HepG2 (cell line): ENCODE results near the gene UNG. TPM values are rescaled to one million over a fixed set of nuclear protein-coding genes. Genes with fewer than 3 reads are reported as not detected.

Experiments
- ATF7 ChIP-seq, 2 experiments: fragments of 450-650 bp in 1 of 2; sonication (generic) in 1 of 2; formaldehyde crosslinking in 1 of 2; IDR thresholded peaks; 2 replicates each; pipeline versions ENCODE4 v1.4.0 to v1.6.1; 2016 to 2020; ENCODE audit warnings: antibody characterized with exemption in 1 of 2, mild to moderate bottlenecking in 1 of 2, missing genetic modification reagents in 1 of 2
- EP300 ChIP-seq, 3 experiments: sonication (generic) in 1 of 3; formaldehyde crosslinking in 1 of 3; IDR thresholded peaks; 2 replicates each; pipeline versions ENCODE4 v1.5.1 to v1.6.1; 2011 to 2020; ENCODE audit warnings: low read depth in 2 of 3, low read length in 2 of 3, borderline replicate concordance in 1 of 3, improper control_type of control experiment in 1 of 3, mild to moderate bottlenecking in 1 of 3, missing genetic modification reagents in 1 of 3, moderate library complexity in 1 of 3
- HCFC1 ChIP-seq: fragments of 150-350 bp; IDR thresholded peaks from 2 replicates; pipeline ENCODE4 v1.6.1; 2014; ENCODE audit warnings: low read depth, low read length
- HOXD1 ChIP-seq: sonication (generic); formaldehyde crosslinking; IDR thresholded peaks from 2 replicates; pipeline ENCODE4 v1.5.0; 2020; ENCODE audit warnings: missing genetic modification reagents
- KLF16 ChIP-seq, 2 experiments: sonication (generic) in 1 of 2; formaldehyde crosslinking in 1 of 2; IDR thresholded peaks; 2 replicates each; pipeline versions ENCODE4 v1.6.1 to v1.8.0; 2016 to 2023; ENCODE audit warnings: missing genetic modification reagents in 2 of 2, missing compliant biosample characterization in 1 of 2
- MAZ ChIP-seq, 2 experiments: sonication (generic) in 1 of 2; formaldehyde crosslinking in 1 of 2; IDR thresholded peaks; 2 replicates each; pipeline versions ENCODE4 v1.5.0 to v1.6.1; 2012 to 2020; ENCODE audit warnings: low read depth in 2 of 2, mild to moderate bottlenecking in 2 of 2, borderline replicate concordance in 1 of 2, improper control_type of control experiment in 1 of 2, low read length in 1 of 2, missing genetic modification reagents in 1 of 2, moderate library complexity in 1 of 2
- MEIS2 ChIP-seq: sonication (generic); formaldehyde crosslinking; IDR thresholded peaks from 2 replicates; pipeline ENCODE4 v1.9.0; 2021; ENCODE audit warnings: mild to moderate bottlenecking, missing genetic modification reagents
- MIER2 ChIP-seq: IDR thresholded peaks from 2 replicates; pipeline ENCODE4 v1.6.1; 2016; ENCODE audit warnings: missing biosample characterization, missing genetic modification reagents
- MTF1 ChIP-seq: sonication (generic); formaldehyde crosslinking; IDR thresholded peaks from 2 replicates; pipeline ENCODE4 v1.5.0; 2020; ENCODE audit warnings: missing genetic modification reagents
- PHF8 ChIP-seq: sonication (generic); formaldehyde crosslinking; IDR thresholded peaks from 2 replicates; pipeline ENCODE4 v1.5.0; 2020; ENCODE audit warnings: missing genetic modification reagents
- TP53 ChIP-seq: sonication (generic); formaldehyde crosslinking; conservative IDR thresholded peaks from 2 replicates; pipeline ENCODE4 v1.4.0; 2020; ENCODE audit warnings: missing genetic modification reagents
- XBP1 ChIP-seq: sonication (generic); formaldehyde crosslinking; IDR thresholded peaks from 2 replicates; pipeline ENCODE4 v1.5.0; 2020; ENCODE audit warnings: missing genetic modification reagents
- ZNF256 ChIP-seq: sonication (generic); formaldehyde crosslinking; conservative IDR thresholded peaks from 2 replicates; pipeline ENCODE4 v1.4.0; 2020; ENCODE audit warnings: missing genetic modification reagents
- ZNF326 ChIP-seq: sonication (generic); formaldehyde crosslinking; IDR thresholded peaks from 2 replicates; pipeline ENCODE4 v1.4.0; 2020; ENCODE audit warnings: missing genetic modification reagents, borderline replicate concordance
- ZNF720 ChIP-seq: sonication (generic); formaldehyde crosslinking; IDR thresholded peaks from 2 replicates; pipeline ENCODE4 v1.4.0; 2020; ENCODE audit warnings: missing genetic modification reagents
- ZNF749 ChIP-seq: sonication (generic); formaldehyde crosslinking; IDR thresholded peaks from 2 replicates; pipeline ENCODE4 v1.8.0; 2022; ENCODE audit warnings: mild to moderate bottlenecking, missing genetic modification reagents, moderate library complexity, borderline replicate concordance
- ZNF766 ChIP-seq: sonication (generic); formaldehyde crosslinking; IDR thresholded peaks from 2 replicates; pipeline ENCODE4 v1.5.0; 2020; ENCODE audit warnings: missing genetic modification reagents, borderline replicate concordance
- polyA plus RNA-seq, 8 experiments: library from polyadenylated mRNA; depleted of rRNA in 3 of 8; stranded (reverse) in 7 of 8; unstranded in 1 of 8; fragments of >200 nt; fragmentation: Illumina TruSeq in 4 of 8; extraction: Trizol in 4 of 8; gene quantifications; 2 replicates each; pipeline versions ENCODE4 v1.2.1 to v1.2.3, GENCODE V29; 2011 to 2016; ENCODE audit warnings: low read depth in 4 of 8, missing spikeins in 1 of 8, mixed read lengths in 1 of 8; ENCODE audit not compliant: insufficient read depth in 1 of 8
- total RNA-seq, 5 experiments: library from RNA; depleted of rRNA; stranded (reverse); fragments of >200 nt; fragmentation: Illumina TruSeq; extraction: Trizol; gene quantifications; 2 replicates each; pipeline ENCODE4 v1.2.3, GENCODE V29; 2016; ENCODE audit warnings: low read depth in 1 of 5
- TF ChIP-seq, protein P1 (sequence below): sonication (generic); formaldehyde crosslinking; IDR thresholded peaks from 2 replicates; pipeline ENCODE4 v1.8.1; 2022; ENCODE audit warnings: low read depth, mild to moderate bottlenecking, missing genetic modification reagents
- TF ChIP-seq, protein P2 (sequence below): sonication (generic); formaldehyde crosslinking; IDR thresholded peaks from 2 replicates; pipeline ENCODE4 v1.8.1; 2022; ENCODE audit warnings: mild to moderate bottlenecking, missing genetic modification reagents
- TF ChIP-seq, protein P3 (sequence below): sonication (generic); formaldehyde crosslinking; IDR thresholded peaks from 2 replicates; pipeline ENCODE4 v1.5.0; 2020; ENCODE audit warnings: mild to moderate bottlenecking, missing genetic modification reagents

The UNG gene
- total and polyA plus RNA-seq, 2 of the 13 experiments (the other 11 are each of a cell fraction or from before 2014, with no cell fraction given), result 23.3 to 114 TPM

DNA sequence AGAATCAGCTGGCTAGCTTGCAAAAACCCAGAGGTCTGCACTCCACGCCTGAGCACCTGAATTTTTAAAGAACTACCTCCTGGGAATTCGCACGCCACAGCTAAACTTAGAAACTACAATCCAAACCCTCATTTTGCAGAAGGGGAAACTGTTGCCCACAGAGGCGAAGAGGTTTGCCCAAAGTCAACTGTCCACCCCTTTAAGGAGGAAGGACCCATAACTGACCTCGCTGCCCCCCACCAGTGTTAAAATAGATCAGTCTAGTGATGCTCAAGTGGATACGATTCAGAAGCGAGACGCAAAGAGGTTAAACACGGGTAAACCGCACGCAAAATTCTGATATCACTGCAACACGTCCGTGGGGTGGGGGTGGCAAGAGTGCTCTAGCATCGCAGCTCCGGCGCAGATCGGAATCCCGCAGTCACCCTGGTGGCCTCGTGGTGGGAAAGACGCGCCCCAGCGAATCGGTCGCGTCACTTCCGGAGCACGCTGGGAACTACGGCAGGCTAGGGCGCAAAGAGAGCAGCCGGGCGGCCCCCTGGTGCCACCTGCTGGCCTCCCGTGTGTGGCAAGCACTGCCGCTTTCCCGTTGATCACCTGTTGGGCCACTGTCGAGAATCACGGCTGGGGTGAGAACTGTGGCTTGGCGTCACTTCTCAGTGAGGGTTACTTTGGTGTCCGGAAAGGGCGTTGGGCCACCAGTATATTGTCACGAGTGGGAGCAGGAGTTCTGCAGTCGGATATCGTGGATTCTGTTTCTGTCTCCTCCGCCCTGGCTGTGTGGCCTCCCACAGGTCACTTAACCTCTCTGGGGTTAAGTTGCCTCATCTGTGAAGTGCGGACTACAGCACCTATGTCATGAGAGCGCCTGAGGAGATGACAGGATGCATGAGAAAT is 4.1 kb upstream of the UNG start, which contains the start of gene ALKBH2 (continued):
- no peak for TF ChIP-seq ZNF720 (CRISPR knock-in tag)
- TF ChIP-seq, protein P1, sequence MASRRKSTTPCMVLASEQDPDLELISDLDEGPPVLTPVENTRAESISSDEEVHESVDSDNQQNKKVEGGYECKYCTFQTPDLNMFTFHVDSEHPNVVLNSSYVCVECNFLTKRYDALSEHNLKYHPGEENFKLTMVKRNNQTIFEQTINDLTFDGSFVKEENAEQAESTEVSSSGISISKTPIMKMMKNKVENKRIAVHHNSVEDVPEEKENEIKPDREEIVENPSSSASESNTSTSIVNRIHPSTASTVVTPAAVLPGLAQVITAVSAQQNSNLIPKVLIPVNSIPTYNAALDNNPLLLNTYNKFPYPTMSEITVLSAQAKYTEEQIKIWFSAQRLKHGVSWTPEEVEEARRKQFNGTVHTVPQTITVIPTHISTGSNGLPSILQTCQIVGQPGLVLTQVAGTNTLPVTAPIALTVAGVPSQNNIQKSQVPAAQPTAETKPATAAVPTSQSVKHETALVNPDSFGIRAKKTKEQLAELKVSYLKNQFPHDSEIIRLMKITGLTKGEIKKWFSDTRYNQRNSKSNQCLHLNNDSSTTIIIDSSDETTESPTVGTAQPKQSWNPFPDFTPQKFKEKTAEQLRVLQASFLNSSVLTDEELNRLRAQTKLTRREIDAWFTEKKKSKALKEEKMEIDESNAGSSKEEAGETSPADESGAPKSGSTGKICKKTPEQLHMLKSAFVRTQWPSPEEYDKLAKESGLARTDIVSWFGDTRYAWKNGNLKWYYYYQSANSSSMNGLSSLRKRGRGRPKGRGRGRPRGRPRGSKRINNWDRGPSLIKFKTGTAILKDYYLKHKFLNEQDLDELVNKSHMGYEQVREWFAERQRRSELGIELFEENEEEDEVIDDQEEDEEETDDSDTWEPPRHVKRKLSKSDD (CRISPR knock-in tag), result peak; percentile 96
- peak; percentile 66; the same call in 1 of the 2 replicates for TF ChIP-seq MIER2
- peak; percentile 50; the same call in 1 of the 2 replicates for TF ChIP-seq HCFC1
- TF ChIP-seq ZNF256 (CRISPR knock-in tag), result peak; percentile 54; the same call in 1 of the 2 replicates
- TF ChIP-seq ATF7 (IDR thresholded peaks at IDR 0.05), result no peak
- peak; percentile 79 for TF ChIP-seq ATF7 (CRISPR knock-in tag; IDR thresholded peaks at IDR 0.05)
- no peak for TF ChIP-seq XBP1 (CRISPR knock-in tag)
- peak; percentile 72 for TF ChIP-seq PHF8 (CRISPR knock-in tag)
- TF ChIP-seq EP300 (IDR thresholded peaks at IDR 0.05; ENCODE audit: low read depth in 2 of 2, low read length in 2 of 2), result no peak; a peak in 1 of 4 replicates
- peak; percentile 47; the same call in 1 of the 2 replicates for TF ChIP-seq EP300 (CRISPR knock-in tag; IDR thresholded peaks at IDR 0.05; ENCODE audit: borderline replicate concordance)
- TF ChIP-seq HOXD1 (CRISPR knock-in tag), result peak; percentile 70; the same call in 1 of the 2 replicates
- peak in 1 of 2 experiments; percentile 97; a peak in 2 of 4 replicates for TF ChIP-seq KLF16 (CRISPR knock-in tag; IDR thresholded peaks at IDR 0.05)
- TF ChIP-seq, protein P2, sequence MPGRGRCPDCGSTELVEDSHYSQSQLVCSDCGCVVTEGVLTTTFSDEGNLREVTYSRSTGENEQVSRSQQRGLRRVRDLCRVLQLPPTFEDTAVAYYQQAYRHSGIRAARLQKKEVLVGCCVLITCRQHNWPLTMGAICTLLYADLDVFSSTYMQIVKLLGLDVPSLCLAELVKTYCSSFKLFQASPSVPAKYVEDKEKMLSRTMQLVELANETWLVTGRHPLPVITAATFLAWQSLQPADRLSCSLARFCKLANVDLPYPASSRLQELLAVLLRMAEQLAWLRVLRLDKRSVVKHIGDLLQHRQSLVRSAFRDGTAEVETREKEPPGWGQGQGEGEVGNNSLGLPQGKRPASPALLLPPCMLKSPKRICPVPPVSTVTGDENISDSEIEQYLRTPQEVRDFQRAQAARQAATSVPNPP (CRISPR knock-in tag), result peak; percentile 87; the same call in 1 of the 2 replicates
- 0 out of 2 replicates have a peak, but pooled peaks have one; percentile 24 for TF ChIP-seq MAZ (IDR thresholded peaks at IDR 0.05; ENCODE audit: borderline replicate concordance, low read depth, low read length)
- TF ChIP-seq MAZ (CRISPR knock-in tag; IDR thresholded peaks at IDR 0.05; ENCODE audit: low read depth), result peak; percentile 95
- TF ChIP-seq MTF1, result no peak
- TF ChIP-seq, protein P3, sequence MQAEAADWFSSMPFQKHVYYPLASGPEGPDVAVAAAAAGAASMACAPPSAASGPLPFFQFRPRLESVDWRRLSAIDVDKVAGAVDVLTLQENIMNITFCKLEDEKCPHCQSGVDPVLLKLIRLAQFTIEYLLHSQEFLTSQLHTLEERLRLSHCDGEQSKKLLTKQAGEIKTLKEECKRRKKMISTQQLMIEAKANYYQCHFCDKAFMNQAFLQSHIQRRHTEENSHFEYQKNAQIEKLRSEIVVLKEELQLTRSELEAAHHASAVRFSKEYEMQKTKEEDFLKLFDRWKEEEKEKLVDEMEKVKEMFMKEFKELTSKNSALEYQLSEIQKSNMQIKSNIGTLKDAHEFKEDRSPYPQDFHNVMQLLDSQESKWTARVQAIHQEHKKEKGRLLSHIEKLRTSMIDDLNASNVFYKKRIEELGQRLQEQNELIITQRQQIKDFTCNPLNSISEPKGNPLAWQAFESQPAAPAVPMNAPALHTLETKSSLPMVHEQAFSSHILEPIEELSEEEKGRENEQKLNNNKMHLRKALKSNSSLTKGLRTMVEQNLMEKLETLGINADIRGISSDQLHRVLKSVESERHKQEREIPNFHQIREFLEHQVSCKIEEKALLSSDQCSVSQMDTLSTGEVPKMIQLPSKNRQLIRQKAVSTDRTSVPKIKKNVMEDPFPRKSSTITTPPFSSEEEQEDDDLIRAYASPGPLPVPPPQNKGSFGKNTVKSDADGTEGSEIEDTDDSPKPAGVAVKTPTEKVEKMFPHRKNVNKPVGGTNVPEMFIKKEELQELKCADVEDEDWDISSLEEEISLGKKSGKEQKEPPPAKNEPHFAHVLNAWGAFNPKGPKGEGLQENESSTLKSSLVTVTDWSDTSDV (CRISPR knock-in tag), result no peak
- peak; percentile 97 for TF ChIP-seq ZNF766 (CRISPR knock-in tag)
- peak; percentile 88; the same call in 1 of the 2 replicates for TF ChIP-seq ZNF749 (CRISPR knock-in tag)
- TF ChIP-seq MEIS2 (CRISPR knock-in tag), result no peak; the same call in 1 of the 2 replicates
- TF ChIP-seq TP53 (CRISPR knock-in tag), result 0 out of 2 replicates have a peak, but pooled peaks have one; percentile 7
- no peak for TF ChIP-seq ZNF326
